ENCODE data around the gene BICRAL.
"Not testable (repeated sequence)": the region's sequence is repeated elsewhere in the genome, so short reads cannot be mapped to it uniquely, and the experiment has no call there.

The BICRAL gene

GRCh38 chr6:42781796-42782688 lies at the start of gene BICRAL:
TSS of gene BICRAL (plus strand) at chr6:42782052. CDS start at chr6:42822023, 39,971 bp downstream.
- peak; percentile 65 for DNase-seq

- not testable (repeated sequence) for DNase-seq
Observed at GRCh38 chr6:42733867-42734481, 47.9 kb upstream of the BICRAL start.

- no peak for DNase-seq
Observed at GRCh38 chr6:42735976-42736375, 45.9 kb upstream of the BICRAL start.

GRCh38 chr6:42740725-42741124 lies 41.1 kb upstream of the BICRAL start:
- no peak for DNase-seq

GRCh38 chr6:42742116-42742894 lies 39.5 kb upstream of the BICRAL start:
- no peak for DNase-seq

- DNase-seq = no peak
Observed at GRCh38 chr6:42744351-42744893, 37.4 kb upstream of the BICRAL start.

GRCh38 chr6:42745083-42745639 lies 36.7 kb upstream of the BICRAL start:
- DNase-seq = no peak

- DNase-seq = peak; percentile 95
Observed at GRCh38 chr6:42745640-42746462, 36.0 kb upstream of the BICRAL start, which contains the start of gene TBCC. TSS of gene TBCC (minus strand) at chr6:42746103. CDS start at chr6:42746073, 30 bp downstream.

- DNase-seq = peak; percentile 71
Observed at GRCh38 chr6:42746463-42747391, 35.1 kb upstream of the BICRAL start.

- no peak for DNase-seq
Observed at GRCh38 chr6:42748203-42748898, 33.5 kb upstream of the BICRAL start.

GRCh38 chr6:42751055-42751454 lies 30.8 kb upstream of the BICRAL start:
- DNase-seq = no peak

- no peak for DNase-seq
Observed at GRCh38 chr6:42754759-42755158, 27.1 kb upstream of the BICRAL start.

GRCh38 chr6:42756722-42757121 lies 25.1 kb upstream of the BICRAL start:
- DNase-seq = no peak

- DNase-seq = no peak
Observed at GRCh38 chr6:42758756-42759430, 23.0 kb upstream of the BICRAL start.

GRCh38 chr6:42761287-42762067 lies 20.4 kb upstream of the BICRAL start:
- no peak for DNase-seq

- DNase-seq = no peak
Observed at GRCh38 chr6:42762426-42762859, 19.4 kb upstream of the BICRAL start.

GRCh38 chr6:42762950-42763349 lies 18.9 kb upstream of the BICRAL start:
- DNase-seq = no peak

- DNase-seq = no peak
Observed at GRCh38 chr6:42764911-42765648, 16.8 kb upstream of the BICRAL start.
